ENCODE data around the gene SNAP91. TPM values are rescaled to one million over a fixed set of nuclear protein-coding genes. Genes with fewer than 3 reads are reported as not detected.

Gene SNAP91
- polyA plus RNA-seq, 1 experiment, result not detected

- ChIA-PET POLR2A (no interaction called here), CTCF (no interaction called here)
- no peaks in the 10 kb centered on the region for H3K9me3 ChIP-seq (ENCODE audit: control insufficient read depth, insufficient read depth, low read length)
- peaks cover 7% of the 10 kb centered on the region for H3K27me3 ChIP-seq (ENCODE audit: control insufficient read depth, insufficient read depth, low read length)
- H3K4me3 ChIP-seq (ENCODE audit: low read depth, low read length), result no peak overlapping the region
- TF ChIP-seq, protein P1, sequence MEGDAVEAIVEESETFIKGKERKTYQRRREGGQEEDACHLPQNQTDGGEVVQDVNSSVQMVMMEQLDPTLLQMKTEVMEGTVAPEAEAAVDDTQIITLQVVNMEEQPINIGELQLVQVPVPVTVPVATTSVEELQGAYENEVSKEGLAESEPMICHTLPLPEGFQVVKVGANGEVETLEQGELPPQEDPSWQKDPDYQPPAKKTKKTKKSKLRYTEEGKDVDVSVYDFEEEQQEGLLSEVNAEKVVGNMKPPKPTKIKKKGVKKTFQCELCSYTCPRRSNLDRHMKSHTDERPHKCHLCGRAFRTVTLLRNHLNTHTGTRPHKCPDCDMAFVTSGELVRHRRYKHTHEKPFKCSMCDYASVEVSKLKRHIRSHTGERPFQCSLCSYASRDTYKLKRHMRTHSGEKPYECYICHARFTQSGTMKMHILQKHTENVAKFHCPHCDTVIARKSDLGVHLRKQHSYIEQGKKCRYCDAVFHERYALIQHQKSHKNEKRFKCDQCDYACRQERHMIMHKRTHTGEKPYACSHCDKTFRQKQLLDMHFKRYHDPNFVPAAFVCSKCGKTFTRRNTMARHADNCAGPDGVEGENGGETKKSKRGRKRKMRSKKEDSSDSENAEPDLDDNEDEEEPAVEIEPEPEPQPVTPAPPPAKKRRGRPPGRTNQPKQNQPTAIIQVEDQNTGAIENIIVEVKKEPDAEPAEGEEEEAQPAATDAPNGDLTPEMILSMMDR (IDR thresholded peaks at IDR 0.05; ENCODE audit: low read depth, low read length), result no peak
- H3K27ac ChIP-seq (ENCODE audit: low read depth, low read length), result no peak overlapping the region
- no peak for DNase-seq (ENCODE audit: low read depth, low spot score)
Observed at GRCh38 chr6:83702077-83702476, 6.8 kb downstream of the SNAP91 start.

GRCh38 chr6:83696674-83697073, 12.2 kb downstream of the SNAP91 start:
- DNase-seq (ENCODE audit: low read depth, low spot score), result no peak
- POLR2A ChIA-PET, result no interaction called here
- CTCF ChIA-PET, result interaction anchor here (0.5 kb wide), 1 partner anchor 1190 kb away, joined by 4 read pairs; no protein-coding TSS in a partner anchor

GRCh38 chr6:83685481-83685880, 23.4 kb downstream of the SNAP91 start:
- ChIA-PET CTCF (no interaction called here), POLR2A (interaction anchor here (0.6 to 0.7 kb wide), 2 partner anchors 27 to 326 kb away, joined by 5 read pairs; no protein-coding TSS in a partner anchor)
- no peak for DNase-seq (ENCODE audit: low read depth, low spot score)
- H3K4me3 ChIP-seq (ENCODE audit: low read depth, low read length), result no peak overlapping the region
- TF ChIP-seq, protein P1 (IDR thresholded peaks at IDR 0.05; ENCODE audit: low read depth, low read length), result no peak
- no peak overlapping the region for H3K27ac ChIP-seq (ENCODE audit: low read depth, low read length)
- no peaks in the 10 kb centered on the region for H3K9me3 ChIP-seq (ENCODE audit: control insufficient read depth, insufficient read depth, low read length)
- H3K27me3 ChIP-seq (ENCODE audit: control insufficient read depth, insufficient read depth, low read length), result no peaks in the 10 kb centered on the region

More at GRCh38 chr6:83696674-83697073, 12.2 kb downstream of the SNAP91 start:
- Histone ChIP-seq H3K9me3 (ENCODE audit: control insufficient read depth, insufficient read depth, low read length) (no peaks in the 10 kb centered on the region), H3K27me3 (ENCODE audit: control insufficient read depth, insufficient read depth, low read length) (no peaks in the 10 kb centered on the region), H3K27ac (ENCODE audit: low read depth, low read length) (no peak overlapping the region), H3K4me3 (ENCODE audit: low read depth, low read length) (no peak overlapping the region)
- TF ChIP-seq, protein P1 (IDR thresholded peaks at IDR 0.05; ENCODE audit: low read depth, low read length), result no peak

- DNase-seq (ENCODE audit: low read depth, low spot score), result no peak
- POLR2A ChIA-PET, result no interaction called here
- no peaks in the 10 kb centered on the region for H3K27me3 ChIP-seq (ENCODE audit: control insufficient read depth, insufficient read depth, low read length)
- no peaks in the 10 kb centered on the region for H3K9me3 ChIP-seq (ENCODE audit: control insufficient read depth, insufficient read depth, low read length)
- H3K27ac ChIP-seq (ENCODE audit: low read depth, low read length), result no peak overlapping the region
- H3K4me3 ChIP-seq (ENCODE audit: low read depth, low read length), result no peak overlapping the region
- TF ChIP-seq, protein P1 (IDR thresholded peaks at IDR 0.05; ENCODE audit: low read depth, low read length), result no peak
- CTCF ChIA-PET, result no interaction called here
Observed at GRCh38 chr6:83677791-83678190, 31.1 kb downstream of the SNAP91 start.

DNA sequence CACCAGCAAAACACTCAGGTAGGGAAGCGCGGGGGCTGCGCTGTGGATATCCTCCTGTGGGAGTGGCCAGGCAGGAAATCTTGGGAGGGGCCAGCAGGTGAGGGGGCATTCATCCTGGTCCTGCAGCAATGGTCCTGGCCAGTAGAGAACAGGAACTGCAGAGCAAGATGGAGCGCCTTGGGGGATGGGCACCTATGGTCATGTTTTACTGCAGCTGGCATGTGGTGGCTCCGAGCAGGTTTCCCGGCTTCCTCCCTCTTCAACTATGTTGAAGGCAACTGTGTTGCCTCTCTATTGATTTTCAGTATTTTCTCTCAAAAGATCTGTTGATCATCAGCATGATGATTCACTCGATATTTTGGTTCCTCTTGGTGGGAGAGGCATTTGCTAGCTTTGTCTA, 70.9 kb downstream of the SNAP91 start:
- POLR2A ChIA-PET, result no interaction called here
- no peak for DNase-seq (ENCODE audit: low read depth, low spot score)
- Histone ChIP-seq H3K27ac (ENCODE audit: low read depth, low read length) (no peak overlapping the region), H3K27me3 (ENCODE audit: control insufficient read depth, insufficient read depth, low read length) (no peaks in the 10 kb centered on the region), H3K4me3 (ENCODE audit: low read depth, low read length) (no peak overlapping the region), H3K9me3 (ENCODE audit: control insufficient read depth, insufficient read depth, low read length) (no peaks in the 10 kb centered on the region)
- CTCF ChIA-PET, result no interaction called here
- TF ChIP-seq, protein P1 (IDR thresholded peaks at IDR 0.05; ENCODE audit: low read depth, low read length), result no peak

All from AG04450 (cell line).